ENCODE measurements around the gene IZUMO2. TPM values are rescaled to one million over a fixed set of nuclear protein-coding genes. Genes with fewer than 3 reads are reported as not detected.
"Not testable (repeated sequence)": the region's sequence is repeated elsewhere in the genome, so short reads cannot be mapped to it uniquely, and the experiment has no call there.

The IZUMO2 gene
- polyA plus RNA-seq, 1 donor = 0.35 TPM

GRCh38 chr19:50135856-50136602, 27.1 kb downstream of the IZUMO2 start:
- DNase-seq = not testable (repeated sequence)

- DNase-seq = not testable (repeated sequence)
These were observed 28.0 kb downstream of the IZUMO2 start for GRCh38 chr19:50134777-50135719.

- not testable (repeated sequence) for DNase-seq
These were observed 29.3 kb downstream of the IZUMO2 start for GRCh38 chr19:50133518-50134492.

- DNase-seq = not testable (repeated sequence)
These were observed 59.1 kb downstream of the IZUMO2 start for GRCh38 chr19:50104012-50104411.

- not testable (repeated sequence) for DNase-seq
These were observed 59.7 kb downstream of the IZUMO2 start for GRCh38 chr19:50103405-50103804.

Other genes with a start within 250 kb of the IZUMO2 start
- gene ATF5, start 234.1 kb downstream of the IZUMO2 start, polyA plus RNA-seq (ENCODE audit: insufficient read length) = 20.0 TPM
- 61.9 TPM for gene NUP62, start 233.8 kb downstream of the IZUMO2 start, polyA plus RNA-seq (ENCODE audit: insufficient read length)
- gene SIGLEC11, start 202.1 kb downstream of the IZUMO2 start, polyA plus RNA-seq (ENCODE audit: insufficient read length) = 4.1 TPM
- gene VRK3, start 137.9 kb downstream of the IZUMO2 start, polyA plus RNA-seq (ENCODE audit: insufficient read length) = 48.2 TPM
- 19.1 TPM for gene ZNF473, start 137.3 kb downstream of the IZUMO2 start, polyA plus RNA-seq (ENCODE audit: insufficient read length)
- 22.9 TPM for gene MYH14, start 40.3 kb upstream of the IZUMO2 start, polyA plus RNA-seq (ENCODE audit: insufficient read length)
- gene KCNC3, start 166.1 kb upstream of the IZUMO2 start, polyA plus RNA-seq (ENCODE audit: insufficient read length) = 55.2 TPM
- gene NAPSA, start 202.4 kb upstream of the IZUMO2 start, polyA plus RNA-seq (ENCODE audit: insufficient read length) = 9.6 TPM
- 32.1 TPM for gene NR1H2, start 213.2 kb upstream of the IZUMO2 start, polyA plus RNA-seq (ENCODE audit: insufficient read length)
- gene POLD1, start 221.1 kb upstream of the IZUMO2 start, polyA plus RNA-seq (ENCODE audit: insufficient read length) = 28.0 TPM

Measured in left kidney (tissue), 2 donors.